HG03342 (cell line): Measurements from ENCODE around the gene ZKSCAN1.

Source experiments
- ATAC-seq: cut with Tn5 transposase; IDR thresholded peaks from one replicate; pipeline ENCODE4 v1.9.1; 2021; ENCODE audit warnings: mild to moderate bottlenecking, moderate library complexity; ENCODE audit not compliant: unreplicated experiment

The ZKSCAN1 gene

GRCh38 chr7:100034871-100035510 is 19.6 kb downstream of the ZKSCAN1 start:
- ATAC-seq: no peak

GRCh38 chr7:100035876-100036275 is 20.5 kb downstream of the ZKSCAN1 start:
- no peak for ATAC-seq

- ATAC-seq: no peak
Observed at GRCh38 chr7:100038326-100038725, 22.9 kb downstream of the ZKSCAN1 start.

GRCh38 chr7:100040575-100040974 is 25.2 kb downstream of the ZKSCAN1 start:
- no peak for ATAC-seq

GRCh38 chr7:100044718-100045117 is 29.3 kb downstream of the ZKSCAN1 start:
- ATAC-seq: no peak

GRCh38 chr7:100048680-100049079 is 33.3 kb downstream of the ZKSCAN1 start:
- ATAC-seq: no peak

GRCh38 chr7:100049441-100050291 is 34.3 kb downstream of the ZKSCAN1 start, which contains the start of gene ZSCAN21:
Gene ZSCAN21 (plus strand): TSS chr7:100049774. CDS start chr7:100057007, 7,233 bp downstream.
- peak; percentile 83 for ATAC-seq

GRCh38 chr7:100051611-100052010 is 36.2 kb downstream of the ZKSCAN1 start:
- no peak for ATAC-seq

GRCh38 chr7:100053215-100053614 is 37.8 kb downstream of the ZKSCAN1 start:
- no peak for ATAC-seq

- ATAC-seq: no peak
Observed at GRCh38 chr7:100057006-100057405, 41.6 kb downstream of the ZKSCAN1 start.

- ATAC-seq: no peak
Observed at GRCh38 chr7:100059251-100059739, 43.9 kb downstream of the ZKSCAN1 start.

GRCh38 chr7:100061518-100062193 is 46.3 kb downstream of the ZKSCAN1 start:
- no peak for ATAC-seq

GRCh38 chr7:100063376-100063775 is 48.0 kb downstream of the ZKSCAN1 start:
- no peak for ATAC-seq

GRCh38 chr7:100064162-100064561 is 48.8 kb downstream of the ZKSCAN1 start:
- ATAC-seq: no peak

GRCh38 chr7:100065452-100066186 is 50.2 kb downstream of the ZKSCAN1 start:
- no peak for ATAC-seq

GRCh38 chr7:100066953-100067352 is 51.6 kb downstream of the ZKSCAN1 start:
- ATAC-seq: no peak

- ATAC-seq: no peak
Observed at GRCh38 chr7:100069991-100070390, 54.6 kb downstream of the ZKSCAN1 start.

GRCh38 chr7:100071018-100071723 is 55.8 kb downstream of the ZKSCAN1 start:
- ATAC-seq: no peak

- no peak for ATAC-seq
Observed at GRCh38 chr7:100072462-100072861, 57.1 kb downstream of the ZKSCAN1 start.

- ATAC-seq: no peak
Observed at GRCh38 chr7:100074841-100075240, 59.4 kb downstream of the ZKSCAN1 start.
